Neuronal stem cell (in vitro differentiated cells): ENCODE data around the gene TMEM45A.
"Not testable (repeated sequence)": the region's sequence is repeated elsewhere in the genome, so short reads cannot be mapped to it uniquely, and the experiment has no call there.

ENCODE experiments used
- DNase-seq: peaks from one replicate; pipeline ENCODE4 v3.0.0-alpha.2; 2013; ENCODE audit warnings: low spot score
- H2AFZ ChIP-seq: one replicate; pipeline ENCODE4 v1.6.1; 2013; ENCODE audit warnings: mild to moderate bottlenecking, low read length, inconsistent platforms
- H2AK5ac ChIP-seq: 2 replicates; pipeline ENCODE4 v1.6.1; 2013; ENCODE audit warnings: low read depth, mild to moderate bottlenecking, inconsistent platforms, low read length, moderate library complexity, mixed read lengths
- H2BK120ac ChIP-seq: 2 replicates; pipeline ENCODE4 v1.6.1; 2013; ENCODE audit warnings: low read depth, mild to moderate bottlenecking, inconsistent platforms, low read length, moderate library complexity, mixed read lengths
- H2BK12ac ChIP-seq: one replicate; pipeline ENCODE4 v1.6.1; 2013; ENCODE audit warnings: low read length, inconsistent platforms
- H2BK15ac ChIP-seq: 2 replicates; pipeline ENCODE4 v1.6.1; 2013; ENCODE audit warnings: mild to moderate bottlenecking, low read length, inconsistent platforms, mixed read lengths
- H2BK5ac ChIP-seq: one replicate; pipeline ENCODE4 v1.6.1; 2013; ENCODE audit warnings: inconsistent platforms, mild to moderate bottlenecking, low read length, moderate library complexity
- H3K14ac ChIP-seq: one replicate; pipeline ENCODE4 v1.6.1; 2013; ENCODE audit warnings: low read length, inconsistent platforms
- H3K18ac ChIP-seq: 2 replicates; pipeline ENCODE4 v1.6.1; 2013; ENCODE audit warnings: low read length, inconsistent platforms
- H3K23ac ChIP-seq: 2 replicates; pipeline ENCODE4 v1.6.1; 2013; ENCODE audit warnings: low read depth, mild to moderate bottlenecking, mixed read lengths, low read length, inconsistent platforms; ENCODE audit not compliant: poor library complexity
- H3K27ac ChIP-seq: replicated peaks from 3 replicates; pipeline ENCODE4 v1.5.1; 2013; ENCODE audit warnings: low read length, inconsistent platforms
- H3K27me3 ChIP-seq, 3 experiments: 2 replicates each; pipeline ENCODE4 v1.6.1; 2013; ENCODE audit warnings: low read length in 3 of 3, mild to moderate bottlenecking in 2 of 3, inconsistent platforms in 1 of 3, low read depth in 1 of 3, mixed read lengths in 1 of 3, moderate library complexity in 1 of 3; ENCODE audit not compliant: control insufficient read depth in 3 of 3, insufficient read depth in 3 of 3
- H3K36me3 ChIP-seq, 2 donors: replicated peaks in 1 of 2; 2 replicates each; pipeline ENCODE4 v1.6.1; 2013; ENCODE audit warnings: low read length in 2 of 2; ENCODE audit not compliant: control insufficient read depth in 2 of 2, insufficient read depth in 2 of 2
- H3K4ac ChIP-seq: 2 replicates; pipeline ENCODE4 v1.6.1; 2013; ENCODE audit warnings: inconsistent platforms, mild to moderate bottlenecking, low read length, moderate library complexity
- H3K4me1 ChIP-seq, 2 donors: 1 replicate in 1 of 2; 2 replicates in 1 of 2; pipeline ENCODE4 v1.6.1; 2013; ENCODE audit warnings: low read length in 2 of 2, low read depth in 1 of 2; ENCODE audit not compliant: control insufficient read depth in 2 of 2, insufficient read depth in 1 of 2
- H3K4me2 ChIP-seq: one replicate; pipeline ENCODE4 v1.6.1; 2013; ENCODE audit warnings: mild to moderate bottlenecking, low read length, inconsistent platforms; ENCODE audit not compliant: insufficient read depth, poor library complexity, severe bottlenecking
- H3K4me3 ChIP-seq, 2 donors: 2 replicates each; pipeline ENCODE4 v1.5.1; 2013; ENCODE audit warnings: low read length in 2 of 2, mild to moderate bottlenecking in 2 of 2, inconsistent platforms in 1 of 2, moderate library complexity in 1 of 2
- H3K79me1 ChIP-seq: one replicate; pipeline ENCODE4 v1.6.1; 2013; ENCODE audit warnings: low read depth, mild to moderate bottlenecking, inconsistent platforms, low read length, moderate library complexity
- H3K9ac ChIP-seq: one replicate; pipeline ENCODE4 v1.6.1; 2013; ENCODE audit warnings: mild to moderate bottlenecking, low read depth, low read length, inconsistent platforms; ENCODE audit not compliant: poor library complexity
- H3K9me3 ChIP-seq, 2 donors: replicated peaks in 1 of 2; 2 replicates each; pipeline versions ENCODE3 to v1.6.1; 2013; ENCODE audit warnings: low read length in 2 of 2, mild to moderate bottlenecking in 2 of 2, inconsistent platforms in 1 of 2, low read depth in 1 of 2, mixed read lengths in 1 of 2, moderate library complexity in 1 of 2; ENCODE audit not compliant: control insufficient read depth in 2 of 2, insufficient read depth in 1 of 2
- H4K8ac ChIP-seq: one replicate; pipeline ENCODE4 v1.6.1; 2013; ENCODE audit warnings: low read depth, mild to moderate bottlenecking, inconsistent platforms, low read length, moderate library complexity
- H4K91ac ChIP-seq: one replicate; pipeline ENCODE4 v1.6.1; 2013; ENCODE audit warnings: low read length, low read depth, mild to moderate bottlenecking, inconsistent platforms; ENCODE audit not compliant: poor library complexity
- WGBS, 2 donors: extraction: QIAGEN DNeasy Blood & Tissue Kit; methylation state at CpG; one replicate each; pipeline ENCODE4 v1.1.7; 2013; ENCODE audit warnings: missing lambda C conversion rate in 2 of 2, mixed read lengths in 1 of 2; ENCODE audit not compliant: insufficient read length in 2 of 2, insufficient replicate concordance in 1 of 2; ENCODE audit errors: extremely low coverage in 2 of 2; 5-methylcytosine and 5-hydroxymethylcytosine counted together

TMEM45A gene

DNA sequence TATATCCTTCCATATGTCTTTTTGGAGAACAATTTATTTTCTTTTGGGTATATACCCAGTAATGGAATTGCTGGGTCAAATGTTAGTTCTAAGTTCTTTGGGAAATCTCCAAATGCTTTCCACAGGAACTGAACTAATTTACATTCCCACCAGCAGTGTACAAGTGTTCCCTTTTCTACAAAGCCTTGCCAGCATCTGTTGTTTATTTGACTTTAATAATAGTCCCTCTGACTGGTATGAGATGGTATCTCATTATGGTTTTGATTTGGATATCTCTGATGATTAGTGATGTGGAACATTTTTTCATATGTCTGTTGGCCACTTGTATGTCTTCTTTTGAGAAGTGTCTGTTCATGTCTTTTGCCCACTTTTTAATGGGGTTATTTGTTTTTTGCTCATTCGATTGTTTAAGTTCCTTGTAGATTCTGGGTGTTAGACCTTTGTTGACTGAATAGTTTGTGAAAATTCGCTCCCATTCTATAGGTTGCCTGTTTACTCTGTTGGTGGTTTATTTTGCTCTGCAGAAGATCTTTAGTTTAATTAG is 48.4 kb downstream of the TMEM45A start:
- no peak overlapping the region for H2BK15ac ChIP-seq
- H3K4ac ChIP-seq = no peak overlapping the region
- H3K23ac ChIP-seq = no peak overlapping the region
- H4K8ac ChIP-seq = no peak overlapping the region
- no peaks in the 10 kb centered on the region for H3K9me3 ChIP-seq
- WGBS, 2 donors = no CpG with 5 or more reads among the region's 2 CpGs
- H3K27ac ChIP-seq = no peak overlapping the region
- H3K36me3 ChIP-seq = no peaks in the 10 kb centered on the region
- no peaks in the 10 kb centered on the region for H3K4me1 ChIP-seq
- no peak overlapping the region for H3K18ac ChIP-seq
- no peak overlapping the region for H2AK5ac ChIP-seq
- no peaks in the 10 kb centered on the region for H3K27me3 ChIP-seq
- H3K14ac ChIP-seq = no peak overlapping the region
- no peak overlapping the region for H3K4me3 ChIP-seq
- H2BK120ac ChIP-seq = no peak overlapping the region
- H2AFZ ChIP-seq = no peak overlapping the region
- H2BK5ac ChIP-seq = no peak overlapping the region
- no peaks in the 10 kb centered on the region for H3K79me1 ChIP-seq
- no peak overlapping the region for H3K9ac ChIP-seq
- H4K91ac ChIP-seq = no peak overlapping the region
- no peak overlapping the region for H2BK12ac ChIP-seq
- H3K4me2 ChIP-seq = no peak overlapping the region
- no peak for DNase-seq

DNA sequence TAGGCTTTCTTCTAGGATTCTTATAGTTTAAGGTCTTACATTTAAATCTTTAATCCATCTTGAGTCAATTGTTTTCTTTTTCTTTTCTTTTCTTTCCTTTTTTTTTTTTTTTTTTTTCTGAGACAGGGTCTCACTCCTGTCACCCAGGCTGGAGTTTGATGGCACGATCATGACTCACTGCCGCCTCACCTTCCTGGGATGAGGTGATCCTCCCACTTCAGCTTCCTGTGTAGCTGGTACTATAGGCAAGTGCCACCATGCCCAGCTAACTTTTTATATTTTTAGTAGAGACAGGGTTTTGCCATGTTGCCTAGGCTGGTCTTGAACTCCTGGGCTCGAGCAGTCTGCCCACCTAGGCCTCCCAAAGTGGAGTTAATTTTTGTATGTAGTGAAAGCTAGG is 49.0 kb downstream of the TMEM45A start:
- H2BK5ac ChIP-seq, H2BK12ac ChIP-seq, H2AFZ ChIP-seq, H3K79me1 ChIP-seq, H3K36me3 ChIP-seq, H3K18ac ChIP-seq, DNase-seq, H3K27me3 ChIP-seq, H2BK120ac ChIP-seq, H4K91ac ChIP-seq, H3K9ac ChIP-seq, H3K4me3 ChIP-seq, H3K23ac ChIP-seq, H2BK15ac ChIP-seq, H4K8ac ChIP-seq, H3K4me1 ChIP-seq, H3K27ac ChIP-seq, H3K9me3 ChIP-seq, H3K4me2 ChIP-seq, H3K4ac ChIP-seq, H3K14ac ChIP-seq, H2AK5ac ChIP-seq: not testable (repeated sequence)
- no CpG with 5 or more reads among the region's 3 CpGs for whole genome bisulfite sequencing, 2 donors

DNA sequence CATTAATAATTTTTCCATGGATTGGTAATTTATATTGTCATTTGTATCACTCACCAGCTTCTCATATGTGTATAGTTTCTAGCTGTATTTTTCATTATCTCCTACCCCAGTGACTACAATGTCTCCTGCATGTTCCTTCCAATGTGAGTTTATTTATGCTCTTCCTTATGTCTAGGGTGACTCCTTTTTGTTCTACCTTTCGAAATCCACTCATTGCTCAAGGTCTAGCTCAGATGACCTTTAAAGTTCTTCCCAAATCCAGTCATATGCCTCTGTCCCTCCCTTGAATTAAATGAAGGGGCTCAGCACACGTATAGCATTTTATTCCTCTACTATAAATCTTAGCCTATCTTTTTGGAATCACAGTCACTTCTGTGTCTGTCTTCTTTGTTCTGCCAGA is 53.0 kb downstream of the TMEM45A start:
- Histone ChIP-seq H4K8ac (no peak overlapping the region), H3K18ac (no peak overlapping the region), H2AFZ (no peak overlapping the region), H3K4ac (no peak overlapping the region), H2BK12ac (no peak overlapping the region), H2BK120ac (no peak overlapping the region), H3K4me3 (no peak overlapping the region), H2AK5ac (no peak overlapping the region), H3K79me1 (no peaks in the 10 kb centered on the region), H3K4me2 (no peak overlapping the region), H3K27ac (no peak overlapping the region), H3K4me1 (no peaks in the 10 kb centered on the region), H3K14ac (no peak overlapping the region), H3K9ac (no peak overlapping the region), H2BK5ac (no peak overlapping the region), H4K91ac (no peak overlapping the region), H2BK15ac (no peak overlapping the region), H3K36me3 (no peaks in the 10 kb centered on the region), H3K9me3 (no peaks in the 10 kb centered on the region), H3K27me3 (no peaks in the 10 kb centered on the region), H3K23ac (no peak overlapping the region)
- no peak for DNase-seq
- WGBS, 2 donors = no CpG with 5 or more reads among the region's 2 CpGs

DNA sequence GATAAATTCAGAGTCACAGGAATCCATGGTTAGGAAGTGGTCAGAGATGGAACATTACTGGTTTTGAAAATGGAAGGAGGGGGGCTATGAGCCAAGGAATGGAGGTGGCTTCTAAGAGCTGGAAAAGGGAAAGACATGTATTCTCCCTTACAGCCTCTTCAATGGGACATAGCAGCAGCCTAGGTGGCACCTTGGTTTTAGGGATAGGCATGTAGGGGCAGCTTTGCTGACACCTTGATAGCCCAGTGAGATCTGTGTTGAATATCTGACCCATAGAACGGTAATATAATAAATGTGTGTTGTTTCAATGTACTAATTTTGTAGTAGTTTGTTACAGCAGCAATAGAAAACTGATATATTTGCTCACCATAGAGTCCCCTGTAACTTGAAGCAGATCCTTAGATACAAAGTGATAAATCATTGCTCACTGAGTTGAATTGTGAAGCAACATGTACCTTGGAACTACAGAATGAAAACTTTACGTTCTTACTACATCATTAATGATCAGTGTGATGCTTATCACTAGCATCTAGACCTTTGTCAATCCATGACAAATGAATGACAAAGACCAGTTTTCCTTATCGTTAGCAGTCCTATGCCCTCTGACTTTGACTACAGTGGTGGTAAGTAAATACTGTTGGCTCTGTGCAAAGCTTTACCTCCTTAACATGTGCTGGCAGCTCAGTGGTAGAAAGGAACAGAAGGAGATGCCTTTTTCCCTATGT is 53.8 kb downstream of the TMEM45A start:
- no peak overlapping the region for H2AK5ac ChIP-seq
- H3K9me3 ChIP-seq = no peaks in the 10 kb centered on the region
- no peak overlapping the region for H3K4me2 ChIP-seq
- H4K8ac ChIP-seq = no peak overlapping the region
- H3K27me3 ChIP-seq = no peaks in the 10 kb centered on the region
- H3K18ac ChIP-seq = no peak overlapping the region
- no peak overlapping the region for H3K9ac ChIP-seq
- no peaks in the 10 kb centered on the region for H3K4me1 ChIP-seq
- H3K4me3 ChIP-seq = no peak overlapping the region
- no peak overlapping the region for H3K4ac ChIP-seq
- no peak overlapping the region for H2AFZ ChIP-seq
- no peak overlapping the region for H4K91ac ChIP-seq
- H3K14ac ChIP-seq = no peak overlapping the region
- no peak overlapping the region for H2BK12ac ChIP-seq
- H3K23ac ChIP-seq = no peak overlapping the region
- no peak overlapping the region for H3K27ac ChIP-seq
- no peak for DNase-seq
- H2BK5ac ChIP-seq = no peak overlapping the region
- H3K36me3 ChIP-seq = no peaks in the 10 kb centered on the region
- H2BK15ac ChIP-seq = no peak overlapping the region
- WGBS, 2 donors = no CpG with 5 or more reads among the region's 3 CpGs
- no peak overlapping the region for H2BK120ac ChIP-seq
- H3K79me1 ChIP-seq = no peaks in the 10 kb centered on the region
